Measurements from ENCODE around the gene REEP5.

Gene REEP5

GRCh38 chr5:112833971-112834370 lies 88.1 kb downstream of the REEP5 start:
- no peak for DNase-seq (ENCODE audit: low read depth)

DNA sequence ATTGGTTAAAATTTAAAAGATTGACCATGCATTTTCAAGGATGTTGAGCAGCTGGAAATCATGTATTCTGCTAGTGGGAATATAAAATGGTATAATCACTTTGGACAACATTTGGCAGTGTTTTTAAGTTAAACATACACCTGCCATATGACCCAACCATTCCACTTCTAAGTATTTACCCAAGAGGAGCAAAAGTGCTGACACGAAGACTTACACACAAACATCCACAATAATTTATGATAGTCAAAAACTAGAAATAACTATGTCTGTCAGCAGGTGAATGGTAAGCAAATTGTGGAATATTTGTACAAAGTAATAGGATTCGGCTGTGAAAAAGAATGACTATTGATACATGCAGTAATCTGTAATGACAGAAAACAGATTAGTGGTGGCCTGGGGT lies 91.6 kb downstream of the REEP5 start:
- no peak for DNase-seq (ENCODE audit: low read depth)

Data from amniotic epithelial cell (primary cell).